IMR-90 (cell line): ENCODE data around the gene GAL3ST1. TPM values are rescaled to one million over a fixed set of nuclear protein-coding genes. Genes with fewer than 3 reads are reported as not detected.

Experiments
- ATAC-seq: fragments of 200-7000 bp; cut with Tn5 transposase; 2 replicates; pipeline ENCODE4 v1.9.1; 2020; ENCODE audit warnings: low read depth, mild to moderate bottlenecking, moderate library complexity
- BruUV-seq: library from RNA; stranded (reverse); fragments of 400-500 nt; replicated peaks from 2 replicates; lab custom pipeline; 2021; lab: Mats Ljungman, UMichigan
- CTCF ChIA-PET: fragments of 300-600 bp; formaldehyde crosslinking; extraction: SDS; loops from one replicate; lab custom pipeline; 2021; ENCODE audit warnings: antibody characterized with exemption; lab: Yijun Ruan, JAX
- POLR2A ChIA-PET: fragments of 300-600 bp; sonication (Branson Sonifier 250); formaldehyde crosslinking; loops from one replicate; lab custom pipeline; 2022; ENCODE audit warnings: antibody characterized with exemption; ENCODE audit not compliant: unreplicated experiment; lab: Charles Lee
- DNase-seq: peaks from one replicate; pipeline ENCODE4 v3.0.0; 2013
- H2AFZ ChIP-seq: replicated peaks from 2 replicates; pipeline ENCODE3; 2013; ENCODE audit warnings: low read length, mild to moderate bottlenecking; ENCODE audit not compliant: poor library complexity
- H2AK5ac ChIP-seq: 2 replicates; pipeline ENCODE4 v1.6.1; 2013; ENCODE audit warnings: low read depth, low read length, inconsistent platforms
- H2AK9ac ChIP-seq: replicated peaks from 2 replicates; pipeline ENCODE3; 2013; ENCODE audit warnings: mild to moderate bottlenecking, low read depth, low read length, moderate library complexity; ENCODE audit not compliant: poor library complexity
- H2BK120ac ChIP-seq: 2 replicates; pipeline ENCODE4 v1.6.1; 2013; ENCODE audit warnings: low read depth, low read length, inconsistent platforms
- H2BK15ac ChIP-seq: 3 replicates; pipeline ENCODE4 v1.6.1; 2013; ENCODE audit warnings: low read depth, low read length, inconsistent platforms
- H2BK20ac ChIP-seq: 2 replicates; pipeline ENCODE4 v1.6.1; 2013; ENCODE audit warnings: low read depth, mild to moderate bottlenecking, inconsistent platforms, low read length, moderate library complexity
- H2BK5ac ChIP-seq: 2 replicates; pipeline ENCODE4 v1.6.1; 2013; ENCODE audit warnings: mild to moderate bottlenecking, low read depth, low read length, inconsistent platforms; ENCODE audit not compliant: poor library complexity, severe bottlenecking
- H3K14ac ChIP-seq: replicated peaks from 2 replicates; pipeline ENCODE4 v1.6.1; 2013; ENCODE audit warnings: low read depth, low read length, inconsistent platforms
- H3K18ac ChIP-seq: 2 replicates; pipeline ENCODE4 v1.6.1; 2013; ENCODE audit warnings: low read depth, low read length, control low read depth
- H3K23ac ChIP-seq: 2 replicates; pipeline ENCODE4 v1.6.1; 2013; ENCODE audit warnings: low read depth, low read length, inconsistent platforms
- H3K27ac ChIP-seq: 2 replicates; pipeline ENCODE4 v1.5.1; 2013; ENCODE audit warnings: mild to moderate bottlenecking, control low read depth, low read length; ENCODE audit not compliant: insufficient read depth
- H3K27me3 ChIP-seq: 2 replicates; pipeline ENCODE4 v1.6.1; 2013; ENCODE audit warnings: low read length; ENCODE audit not compliant: control insufficient read depth, insufficient read depth
- H3K36me3 ChIP-seq: 2 replicates; pipeline ENCODE4 v1.6.1; 2013; ENCODE audit warnings: low read length, mixed read lengths; ENCODE audit not compliant: control insufficient read depth, insufficient read depth
- H3K4ac ChIP-seq: 2 replicates; pipeline ENCODE4 v1.6.1; 2013; ENCODE audit warnings: low read depth, low read length, inconsistent platforms
- H3K4me1 ChIP-seq: 2 replicates; pipeline ENCODE4 v1.6.1; 2013; ENCODE audit warnings: low read length, mixed read lengths; ENCODE audit not compliant: control insufficient read depth, insufficient read depth
- H3K4me2 ChIP-seq: 2 replicates; pipeline ENCODE4 v1.6.1; 2013; ENCODE audit warnings: low read depth, mild to moderate bottlenecking, control low read depth, low read length, moderate library complexity
- H3K4me3 ChIP-seq: 2 replicates; pipeline ENCODE4 v1.5.1; 2013; ENCODE audit warnings: low read depth, mild to moderate bottlenecking, control low read depth, low read length, moderate library complexity; ENCODE audit not compliant: insufficient read depth
- H3K56ac ChIP-seq: 2 replicates; pipeline ENCODE4 v1.6.1; 2013; ENCODE audit warnings: low read length, inconsistent platforms; ENCODE audit not compliant: insufficient read depth; ENCODE audit errors: extremely low read depth
- H3K79me1 ChIP-seq, 2 experiments: 2 replicates each; pipeline ENCODE4 v1.6.1; 2013; ENCODE audit warnings: low read length in 2 of 2, inconsistent platforms in 1 of 2, low read depth in 1 of 2
- H3K9ac ChIP-seq: 2 replicates; pipeline ENCODE4 v1.6.1; 2013; ENCODE audit warnings: low read depth, low read length, control low read depth
- H3K9me1 ChIP-seq: 2 replicates; pipeline ENCODE4 v1.6.1; 2013; ENCODE audit warnings: low read length, inconsistent platforms; ENCODE audit not compliant: insufficient read depth
- H3K9me3 ChIP-seq: 2 replicates; pipeline ENCODE4 v1.6.1; 2013; ENCODE audit warnings: low read length; ENCODE audit not compliant: control insufficient read depth, insufficient read depth
- H4K20me1 ChIP-seq: 2 replicates; pipeline ENCODE4 v1.6.1; 2013; ENCODE audit warnings: low read length, inconsistent platforms; ENCODE audit not compliant: insufficient read depth
- H4K5ac ChIP-seq: 2 replicates; pipeline ENCODE4 v1.6.1; 2013; ENCODE audit warnings: mild to moderate bottlenecking, low read depth, low read length, control low read depth
- H4K8ac ChIP-seq, 2 experiments: 2 replicates each; pipeline ENCODE4 v1.6.1; 2013; ENCODE audit warnings: low read depth in 2 of 2, low read length in 2 of 2, control low read depth in 1 of 2, inconsistent platforms in 1 of 2
- H4K91ac ChIP-seq: 2 replicates; pipeline ENCODE4 v1.6.1; 2013; ENCODE audit warnings: low read depth, low read length, inconsistent platforms; ENCODE audit not compliant: insufficient read depth
- BHLHE40 ChIP-seq: fragments of 150-350 bp; IDR thresholded peaks from 2 replicates; pipeline ENCODE4 v1.6.1; 2016; ENCODE audit warnings: mild to moderate bottlenecking, low read depth, low read length
- CEBPB ChIP-seq: IDR thresholded peaks from 2 replicates; pipeline ENCODE4 v1.6.1; 2012; ENCODE audit warnings: low read depth, low read length, improper control_type of control experiment
- CHD1 ChIP-seq: IDR thresholded peaks from 2 replicates; pipeline ENCODE4 v1.6.1; 2012; ENCODE audit warnings: low read depth, low read length, improper control_type of control experiment
- FOS ChIP-seq: fragments of 150-350 bp; IDR thresholded peaks from 2 replicates; pipeline ENCODE4 v1.6.1; 2016; ENCODE audit warnings: low read depth, low read length
- MAFK ChIP-seq: IDR thresholded peaks from 2 replicates; pipeline ENCODE4 v1.6.1; 2012; ENCODE audit warnings: low read depth, low read length, improper control_type of control experiment
- MAZ ChIP-seq: IDR thresholded peaks from 2 replicates; pipeline ENCODE4 v1.6.1; 2012; ENCODE audit warnings: low read depth, mild to moderate bottlenecking, low read length, improper control_type of control experiment, moderate library complexity, borderline replicate concordance
- MXI1 ChIP-seq: IDR thresholded peaks from 2 replicates; pipeline ENCODE4 v1.6.1; 2012; ENCODE audit warnings: low read depth, mild to moderate bottlenecking, low read length, moderate library complexity, borderline replicate concordance
- NFE2L2 ChIP-seq: fragments of 150-350 bp; IDR thresholded peaks from 2 replicates; pipeline ENCODE4 v1.6.1; 2016; ENCODE audit warnings: low read depth, mild to moderate bottlenecking, low read length
- POLR2A ChIP-seq: IDR thresholded peaks from 2 replicates; pipeline ENCODE4 v1.6.1; 2012; ENCODE audit warnings: mild to moderate bottlenecking, low read depth, low read length
- RAD21 ChIP-seq: IDR thresholded peaks from 2 replicates; pipeline ENCODE4 v1.6.1; 2012; ENCODE audit warnings: low read length, improper control_type of control experiment
- RCOR1 ChIP-seq: IDR thresholded peaks from 2 replicates; pipeline ENCODE4 v1.6.1; 2012; ENCODE audit warnings: mild to moderate bottlenecking, low read length, improper control_type of control experiment; ENCODE audit not compliant: insufficient replicate concordance
- RFX5 ChIP-seq: IDR thresholded peaks from 2 replicates; pipeline ENCODE4 v1.8.0; 2012; ENCODE audit warnings: low read depth, mild to moderate bottlenecking, low read length, moderate library complexity
- SMC3 ChIP-seq: fragments of 150-350 bp; IDR thresholded peaks from 2 replicates; pipeline ENCODE4 v1.6.1; 2016; ENCODE audit warnings: low read depth, mild to moderate bottlenecking, antibody characterized with exemption, low read length, moderate library complexity
- WGBS, 2 experiments: methylation state at CpG; one replicate each; pipeline versions ENCODE4 v1.1.5 to v1.1.7; 2013; ENCODE audit warnings: missing lambda C conversion rate in 2 of 2; ENCODE audit not compliant: insufficient read length in 1 of 2; ENCODE audit errors: extremely low coverage in 2 of 2; 5-methylcytosine and 5-hydroxymethylcytosine counted together
- dilution Hi-C: fragments of 300-500 bp; cut with HindIII; formaldehyde crosslinking; loops from one replicate; pipeline ENCODE4 v1.14.3; 2018; ENCODE audit warnings: low sequenced_read_pairs; ENCODE audit not compliant: unreplicated experiment
- in situ Hi-C: fragments of 300-500 bp; cut with MboI; formaldehyde crosslinking; loops from 3 replicates; pipeline ENCODE4 v1.14.3; 2019; ENCODE audit warnings: low sequenced_read_pairs, inconsistent platforms, mixed read lengths
- intact Hi-C: fragments of 100-400 bp; cut with micrococcal nuclease; formaldehyde crosslinking; loops from 2 replicates; pipeline ENCODE4 v1.10.0; 2022
- polyA plus RNA-seq, 3 experiments: library from polyadenylated mRNA; depleted of rRNA; stranded (reverse); fragments of >200 nt; gene quantifications; 2 replicates each; pipeline ENCODE4 v1.2.3, GENCODE V29; 2012; ENCODE audit warnings: low replicate concordance in 1 of 3
- total RNA-seq: library from RNA; depleted of rRNA; stranded (reverse); fragments of >200 nt; gene quantifications from 2 replicates; pipeline ENCODE4 v1.2.3, GENCODE V29; 2012
- TF ChIP-seq, protein P1 (sequence below): fragments of 150-350 bp; IDR thresholded peaks from 2 replicates; pipeline ENCODE4 v1.6.1; 2016; ENCODE audit warnings: low read depth, mild to moderate bottlenecking, low read length, moderate library complexity, borderline replicate concordance
- TF ChIP-seq, protein P2 (sequence below): conservative IDR thresholded peaks from 2 replicates; pipeline ENCODE4 v1.5.1; 2012; ENCODE audit warnings: mild to moderate bottlenecking, low read depth, low read length, improper control_type of control experiment
- TF ChIP-seq, protein P3 (sequence below): fragments of 150-350 bp; IDR thresholded peaks from 2 replicates; pipeline ENCODE4 v1.6.1; 2017; ENCODE audit warnings: mild to moderate bottlenecking, antibody characterized with exemption, low read length, low read depth

GAL3ST1 gene
- total and polyA plus RNA-seq, 2 of the 4 experiments (the other 2 are of a cell fraction) = not detected

DNA sequence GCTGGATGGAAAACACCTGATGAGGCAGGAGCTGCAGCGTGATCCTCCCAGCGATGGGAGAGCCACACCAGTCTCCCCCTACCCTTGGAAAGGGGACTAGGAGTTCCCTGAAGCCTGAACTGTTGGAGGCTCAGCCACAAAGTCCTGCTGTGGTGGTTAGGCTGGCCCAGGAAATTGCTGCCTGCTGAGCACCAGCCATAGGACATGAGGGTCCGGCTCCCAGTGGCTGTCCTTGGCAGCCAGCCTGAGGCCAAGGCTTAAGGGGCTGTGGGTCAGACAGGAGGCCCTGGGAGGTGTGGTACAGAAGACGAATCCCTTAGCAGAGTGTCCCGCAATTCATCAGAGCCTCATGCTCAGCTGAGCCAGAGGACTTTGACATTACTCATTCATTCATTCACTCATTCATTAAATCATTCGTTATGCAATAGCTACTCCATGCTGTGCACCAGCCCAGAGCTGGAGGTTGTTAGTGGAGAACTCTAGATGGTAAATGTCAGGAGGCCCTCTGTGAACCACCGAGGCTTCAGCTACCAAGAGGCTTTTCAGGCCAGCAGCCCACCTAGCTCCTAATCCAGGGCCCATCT lies 54.5 kb downstream of the GAL3ST1 start:
- DNase-seq = no peak
- no CpG with 5 or more reads among the region's 7 CpGs for WGBS, 2 experiments
- POLR2A ChIA-PET = interaction anchor here (0.6 kb wide), 1 partner anchor 888 kb away, joined by 7 read pairs; no protein-coding TSS in a partner anchor

More for the DNA sequence above, 54.5 kb downstream of the GAL3ST1 start:
- dilution Hi-C loops = no loop called here
- Histone ChIP-seq H3K4me3 (no peak overlapping the region), H3K79me1 (no peaks in the 10 kb centered on the region), H3K27ac (no peak overlapping the region), H3K4me2 (no peak overlapping the region), H2AK5ac (no peak overlapping the region), H3K9ac (no peak overlapping the region), H2AK9ac (no peak overlapping the region), H2BK15ac (no peak overlapping the region), H3K23ac (no peak overlapping the region), H3K27me3 (peaks cover 44% of the 10 kb centered on the region), H4K20me1 (no peaks in the 10 kb centered on the region), H3K14ac (no peak overlapping the region), H3K4ac (no peak overlapping the region), H4K5ac (no peak overlapping the region), H3K56ac (no peak overlapping the region), H3K4me1 (no peaks in the 10 kb centered on the region), H3K18ac (no peak overlapping the region), H2BK120ac (no peak overlapping the region), H3K36me3 (no peaks in the 10 kb centered on the region), H3K9me1 (no peaks in the 10 kb centered on the region), H2AFZ (no peak overlapping the region), H4K91ac (no peak overlapping the region), H2BK20ac (no peak overlapping the region), H3K9me3 (no peaks in the 10 kb centered on the region), H2BK5ac (no peak overlapping the region), H4K8ac (no peak overlapping the region)
- in situ Hi-C loops = no loop called here
- TF ChIP-seq BHLHE40 = no peak
- TF ChIP-seq RCOR1 = no peak
- no peak for TF ChIP-seq RFX5
- no peak for TF ChIP-seq NFE2L2
- no peak for TF ChIP-seq CEBPB
- TF ChIP-seq CHD1 = no peak
- no peak for TF ChIP-seq SMC3
- TF ChIP-seq POLR2A = no peak
- TF ChIP-seq, protein P1, sequence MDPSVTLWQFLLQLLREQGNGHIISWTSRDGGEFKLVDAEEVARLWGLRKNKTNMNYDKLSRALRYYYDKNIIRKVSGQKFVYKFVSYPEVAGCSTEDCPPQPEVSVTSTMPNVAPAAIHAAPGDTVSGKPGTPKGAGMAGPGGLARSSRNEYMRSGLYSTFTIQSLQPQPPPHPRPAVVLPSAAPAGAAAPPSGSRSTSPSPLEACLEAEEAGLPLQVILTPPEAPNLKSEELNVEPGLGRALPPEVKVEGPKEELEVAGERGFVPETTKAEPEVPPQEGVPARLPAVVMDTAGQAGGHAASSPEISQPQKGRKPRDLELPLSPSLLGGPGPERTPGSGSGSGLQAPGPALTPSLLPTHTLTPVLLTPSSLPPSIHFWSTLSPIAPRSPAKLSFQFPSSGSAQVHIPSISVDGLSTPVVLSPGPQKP = no peak
- no peak for TF ChIP-seq RAD21
- no peak for TF ChIP-seq MAZ
- TF ChIP-seq MAFK = no peak
- TF ChIP-seq MXI1 = no peak
- no peak for TF ChIP-seq FOS
- TF ChIP-seq, protein P2, sequence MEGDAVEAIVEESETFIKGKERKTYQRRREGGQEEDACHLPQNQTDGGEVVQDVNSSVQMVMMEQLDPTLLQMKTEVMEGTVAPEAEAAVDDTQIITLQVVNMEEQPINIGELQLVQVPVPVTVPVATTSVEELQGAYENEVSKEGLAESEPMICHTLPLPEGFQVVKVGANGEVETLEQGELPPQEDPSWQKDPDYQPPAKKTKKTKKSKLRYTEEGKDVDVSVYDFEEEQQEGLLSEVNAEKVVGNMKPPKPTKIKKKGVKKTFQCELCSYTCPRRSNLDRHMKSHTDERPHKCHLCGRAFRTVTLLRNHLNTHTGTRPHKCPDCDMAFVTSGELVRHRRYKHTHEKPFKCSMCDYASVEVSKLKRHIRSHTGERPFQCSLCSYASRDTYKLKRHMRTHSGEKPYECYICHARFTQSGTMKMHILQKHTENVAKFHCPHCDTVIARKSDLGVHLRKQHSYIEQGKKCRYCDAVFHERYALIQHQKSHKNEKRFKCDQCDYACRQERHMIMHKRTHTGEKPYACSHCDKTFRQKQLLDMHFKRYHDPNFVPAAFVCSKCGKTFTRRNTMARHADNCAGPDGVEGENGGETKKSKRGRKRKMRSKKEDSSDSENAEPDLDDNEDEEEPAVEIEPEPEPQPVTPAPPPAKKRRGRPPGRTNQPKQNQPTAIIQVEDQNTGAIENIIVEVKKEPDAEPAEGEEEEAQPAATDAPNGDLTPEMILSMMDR = no peak
- TF ChIP-seq, protein P3, sequence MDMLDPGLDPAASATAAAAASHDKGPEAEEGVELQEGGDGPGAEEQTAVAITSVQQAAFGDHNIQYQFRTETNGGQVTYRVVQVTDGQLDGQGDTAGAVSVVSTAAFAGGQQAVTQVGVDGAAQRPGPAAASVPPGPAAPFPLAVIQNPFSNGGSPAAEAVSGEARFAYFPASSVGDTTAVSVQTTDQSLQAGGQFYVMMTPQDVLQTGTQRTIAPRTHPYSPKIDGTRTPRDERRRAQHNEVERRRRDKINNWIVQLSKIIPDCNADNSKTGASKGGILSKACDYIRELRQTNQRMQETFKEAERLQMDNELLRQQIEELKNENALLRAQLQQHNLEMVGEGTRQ = no peak
- ATAC-seq = no peak
- intact Hi-C loops = no loop called here
- no TSS peak for BruUV-seq
- CTCF ChIA-PET = no interaction called here
